HepG2 (cell line): ENCODE measurements around the gene TSHZ2. TPM values are rescaled to one million over a fixed set of nuclear protein-coding genes. Genes with fewer than 3 reads are reported as not detected.

Experiments used
- ATAC-seq: fragments of 200-7000 bp; cut with Tn5 transposase; 3 replicates; pipeline ENCODE4 v1.9.1; 2020; ENCODE audit warnings: mild to moderate bottlenecking, moderate library complexity
- BruUV-seq: library from RNA; stranded (reverse); fragments of 400-500 nt; replicated peaks from 2 replicates; lab custom pipeline; 2021; lab: Mats Ljungman, UMichigan
- CTCF ChIA-PET: fragments of 300-600 bp; formaldehyde crosslinking; extraction: SDS; loops from one replicate; lab custom pipeline; 2021; ENCODE audit warnings: low total read pairs, inconsistent platforms, low intra/inter-chr PET ratio; lab: Yijun Ruan, JAX
- POLR2A ChIA-PET: fragments of 350-600 bp; sonication (Branson Sonifier 250); formaldehyde crosslinking; loops from one replicate; lab custom pipeline; 2020; ENCODE audit warnings: antibody characterized with exemption, inconsistent platforms; lab: Yijun Ruan, JAX
- DNase-seq: peaks from one replicate; pipeline ENCODE4 v3.0.0-alpha.2; 2015; ENCODE audit warnings: low spot score
- FAIRE-seq: peaks from 3 replicates; lab custom pipeline; 2011; peaks lifted over from hg19 to GRCh38; lab: Jason Lieb, UNC
- H2AFZ ChIP-seq: one replicate; pipeline ENCODE4 v1.6.1; 2011; ENCODE audit warnings: low read length, inconsistent platforms
- H3K27ac ChIP-seq: fragments of 300-600 bp; 3 replicates; pipeline ENCODE4 v1.8.0; 2011; ENCODE audit warnings: mixed run types, mild to moderate bottlenecking, mixed read lengths, low read length, inconsistent platforms; ENCODE audit not compliant: insufficient read depth; ENCODE audit errors: extremely low read length
- H3K27me3 ChIP-seq, 2 experiments: fragments of 200-600 bp in 1 of 2; 2 replicates in 1 of 2; 3 replicates in 1 of 2; pipeline versions ENCODE4 v1.6.0 to v1.8.0; 2011; ENCODE audit warnings: low read length in 2 of 2, mild to moderate bottlenecking in 2 of 2, moderate library complexity in 2 of 2, inconsistent platforms in 1 of 2; ENCODE audit not compliant: insufficient read depth in 2 of 2, control insufficient read depth in 1 of 2
- H3K36me3 ChIP-seq, 2 experiments: fragments of 200-600 bp in 1 of 2; replicated peaks in 1 of 2; 2 replicates in 1 of 2; 3 replicates in 1 of 2; pipeline versions ENCODE4 v1.5.1 to v1.8.0; 2011; ENCODE audit warnings: low read length in 2 of 2, inconsistent platforms in 1 of 2; ENCODE audit not compliant: insufficient read depth in 2 of 2, control insufficient read depth in 1 of 2
- H3K4me1 ChIP-seq: 2 replicates; pipeline ENCODE4 v1.5.1; 2012; ENCODE audit warnings: low read length, inconsistent platforms; ENCODE audit not compliant: insufficient read depth
- H3K4me2 ChIP-seq: 2 replicates; pipeline ENCODE4 v1.6.0; 2011; ENCODE audit warnings: low read depth, low read length, inconsistent platforms
- H3K4me3 ChIP-seq, 3 experiments: fragments of 200-600 bp in 1 of 3; sonication (generic), shearing (Covaris generic) in 1 of 3; replicated peaks in 1 of 3; 2 replicates each; pipeline ENCODE4 v1.5.1; 2011 to 2016; ENCODE audit warnings: low read length in 3 of 3, inconsistent platforms in 2 of 3, low read depth in 2 of 3, mild to moderate bottlenecking in 2 of 3, control low read depth in 1 of 3, mixed read lengths in 1 of 3; ENCODE audit not compliant: insufficient read depth in 1 of 3
- H3K79me2 ChIP-seq: one replicate; pipeline ENCODE4 v1.6.1; 2011; ENCODE audit warnings: low read length, inconsistent platforms; ENCODE audit not compliant: insufficient read depth
- H3K9ac ChIP-seq: 2 replicates; pipeline ENCODE4 v1.6.0; 2011; ENCODE audit warnings: mild to moderate bottlenecking, low read depth, low read length, inconsistent platforms; ENCODE audit not compliant: insufficient read depth
- H3K9me3 ChIP-seq: 2 replicates; pipeline ENCODE4 v1.5.1; 2012; ENCODE audit warnings: mild to moderate bottlenecking, low read length
- H4K20me1 ChIP-seq: 2 replicates; pipeline ENCODE4 v1.6.0; 2011; ENCODE audit warnings: inconsistent platforms, mild to moderate bottlenecking, low read length, moderate library complexity; ENCODE audit not compliant: insufficient read depth
- HMG20B ChIP-seq: conservative IDR thresholded peaks from 2 replicates; pipeline ENCODE4 v1.6.1; 2016; ENCODE audit warnings: missing genetic modification reagents, missing compliant biosample characterization
- KDM2A ChIP-seq: sonication (generic); formaldehyde crosslinking; IDR thresholded peaks from 2 replicates; pipeline ENCODE4 v1.4.0; 2020; ENCODE audit warnings: low read depth, missing genetic modification reagents, borderline replicate concordance
- SMAD9 ChIP-seq: sonication (generic); formaldehyde crosslinking; IDR thresholded peaks from 2 replicates; pipeline ENCODE4 v1.5.1; 2020; ENCODE audit warnings: mild to moderate bottlenecking, missing genetic modification reagents
- YY1 ChIP-seq: IDR thresholded peaks from 2 replicates; pipeline ENCODE4 v1.6.1; 2011; ENCODE audit warnings: low read length, low read depth, moderate library complexity, mild to moderate bottlenecking; ENCODE audit not compliant: insufficient read depth, insufficient replicate concordance
- ZFP62 ChIP-seq: sonication (generic); formaldehyde crosslinking; IDR thresholded peaks from 2 replicates; pipeline ENCODE4 v1.4.0; 2020; ENCODE audit warnings: missing genetic modification reagents
- ZMYM2 ChIP-seq: sonication (generic); formaldehyde crosslinking; IDR thresholded peaks from 2 replicates; pipeline ENCODE4 v1.8.0; 2022; ENCODE audit warnings: mild to moderate bottlenecking, missing genetic modification reagents
- ZNF205 ChIP-seq: IDR thresholded peaks from 2 replicates; pipeline ENCODE4 v1.6.1; 2018; ENCODE audit warnings: missing biosample characterization, missing genetic modification reagents
- ZNF274 ChIP-seq: sonication (generic); formaldehyde crosslinking; IDR thresholded peaks from 2 replicates; pipeline ENCODE4 v1.5.1; 2020; ENCODE audit warnings: mild to moderate bottlenecking, missing genetic modification reagents
- ZNF350 ChIP-seq: sonication (generic); formaldehyde crosslinking; IDR thresholded peaks from 2 replicates; pipeline ENCODE4 v1.4.0; 2020; ENCODE audit warnings: mild to moderate bottlenecking, low read depth, missing genetic modification reagents, borderline replicate concordance
- ZNF574 ChIP-seq: sonication (generic); formaldehyde crosslinking; IDR thresholded peaks from 2 replicates; pipeline ENCODE4 v1.4.0; 2020; ENCODE audit warnings: missing genetic modification reagents
- ZNF577 ChIP-seq: sonication (generic); formaldehyde crosslinking; IDR thresholded peaks from 2 replicates; pipeline ENCODE4 v1.4.0; 2020; ENCODE audit warnings: mild to moderate bottlenecking, low read depth, missing genetic modification reagents, borderline replicate concordance
- WGBS: methylation state at CpG from one replicate; pipeline ENCODE4 v1.1.6; 2017; ENCODE audit warnings: low lambda C conversion rate; 5-methylcytosine and 5-hydroxymethylcytosine counted together
- in situ Hi-C: cut with HindIII; loops from 2 replicates; pipeline ENCODE4 v1.10.0; 2017; ENCODE audit warnings: low pct_unique_long_range_greater_than_20kb; ENCODE audit not compliant: extremely low pct_ligation_motif_present
- intact Hi-C: fragments of 100-400 bp; cut with micrococcal nuclease; formaldehyde crosslinking; loops from one replicate; pipeline ENCODE4 v1.10.0; 2022; ENCODE audit not compliant: unreplicated experiment
- polyA plus RNA-seq, 8 experiments: library from polyadenylated mRNA; depleted of rRNA in 3 of 8; stranded (reverse) in 7 of 8; unstranded in 1 of 8; fragments of >200 nt; fragmentation: Illumina TruSeq in 4 of 8; extraction: Trizol in 4 of 8; gene quantifications; 2 replicates each; pipeline versions ENCODE4 v1.2.1 to v1.2.3, GENCODE V29; 2011 to 2016; ENCODE audit warnings: low read depth in 4 of 8, missing spikeins in 1 of 8, mixed read lengths in 1 of 8; ENCODE audit not compliant: insufficient read depth in 1 of 8
- total RNA-seq, 5 experiments: library from RNA; depleted of rRNA; stranded (reverse); fragments of >200 nt; fragmentation: Illumina TruSeq; extraction: Trizol; gene quantifications; 2 replicates each; pipeline ENCODE4 v1.2.3, GENCODE V29; 2016; ENCODE audit warnings: low read depth in 1 of 5
- TF ChIP-seq, protein P1 (sequence below): sonication (generic); formaldehyde crosslinking; IDR thresholded peaks from 2 replicates; pipeline ENCODE4 v1.8.0; 2022; ENCODE audit warnings: mild to moderate bottlenecking, missing genetic modification reagents, moderate library complexity
- TF ChIP-seq, protein P2 (sequence below): sonication (generic); formaldehyde crosslinking; IDR thresholded peaks from 2 replicates; pipeline ENCODE4 v1.5.0; 2020; ENCODE audit warnings: missing genetic modification reagents
- TF ChIP-seq, protein P3 (sequence below): sonication (generic); formaldehyde crosslinking; IDR thresholded peaks from 2 replicates; pipeline ENCODE4 v1.5.0; 2020; ENCODE audit warnings: mild to moderate bottlenecking, low read depth, missing genetic modification reagents, borderline replicate concordance

The TSHZ2 gene
- total and polyA plus RNA-seq, 2 of the 13 experiments (the other 11 are each of a cell fraction or from before 2014, with no cell fraction given): 0.01 TPM; not detected in 1

DNA sequence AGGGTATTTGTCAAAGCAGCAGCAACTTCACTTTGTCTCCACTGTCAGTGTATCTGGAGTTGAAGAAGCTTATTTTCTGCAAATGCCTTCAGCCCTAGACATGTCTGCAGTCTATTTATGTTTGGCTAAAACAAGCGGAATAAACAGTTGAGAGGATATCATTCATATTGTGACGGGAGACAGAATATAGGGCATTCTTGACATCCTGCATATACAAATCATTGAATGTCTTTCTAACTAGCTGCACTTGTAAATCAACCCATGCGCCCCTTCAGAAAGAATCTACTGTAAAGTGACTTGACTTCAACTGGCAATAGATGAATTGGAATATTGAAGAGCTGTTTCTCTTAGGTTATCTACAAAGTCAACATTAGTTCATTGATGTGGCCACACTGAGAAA lies 258.9 kb downstream of the TSHZ2 start:
- H3K27ac ChIP-seq: no peak overlapping the region
- H3K9ac ChIP-seq: no peak overlapping the region
- ChIA-PET POLR2A (no interaction called here), CTCF (interaction anchor here (1.4 kb wide), 1 partner anchor 317 kb away, joined by 5 read pairs; no protein-coding TSS in a partner anchor)
- FAIRE-seq: no peak
- no peaks in the 10 kb centered on the region for H4K20me1 ChIP-seq
- in situ Hi-C loops (no loop called here), intact Hi-C loops (no loop called here)
- TF ChIP-seq ZNF577 (CRISPR knock-in tag) (no peak), ZNF205 (CRISPR knock-in tag) (no peak), SMAD9 (CRISPR knock-in tag) (no peak), KDM2A (no peak), ZNF274 (CRISPR knock-in tag) (no peak), HMG20B (CRISPR knock-in tag) (no peak), YY1 (no peak), ZNF350 (CRISPR knock-in tag) (no peak), ZFP62 (CRISPR knock-in tag) (no peak), ZMYM2 (CRISPR knock-in tag) (no peak), ZNF574 (CRISPR knock-in tag) (no peak)
- TF ChIP-seq, protein P1, sequence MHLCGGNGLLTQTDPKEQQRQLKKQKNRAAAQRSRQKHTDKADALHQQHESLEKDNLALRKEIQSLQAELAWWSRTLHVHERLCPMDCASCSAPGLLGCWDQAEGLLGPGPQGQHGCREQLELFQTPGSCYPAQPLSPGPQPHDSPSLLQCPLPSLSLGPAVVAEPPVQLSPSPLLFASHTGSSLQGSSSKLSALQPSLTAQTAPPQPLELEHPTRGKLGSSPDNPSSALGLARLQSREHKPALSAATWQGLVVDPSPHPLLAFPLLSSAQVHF (CRISPR knock-in tag): no peak
- TF ChIP-seq, protein P2, sequence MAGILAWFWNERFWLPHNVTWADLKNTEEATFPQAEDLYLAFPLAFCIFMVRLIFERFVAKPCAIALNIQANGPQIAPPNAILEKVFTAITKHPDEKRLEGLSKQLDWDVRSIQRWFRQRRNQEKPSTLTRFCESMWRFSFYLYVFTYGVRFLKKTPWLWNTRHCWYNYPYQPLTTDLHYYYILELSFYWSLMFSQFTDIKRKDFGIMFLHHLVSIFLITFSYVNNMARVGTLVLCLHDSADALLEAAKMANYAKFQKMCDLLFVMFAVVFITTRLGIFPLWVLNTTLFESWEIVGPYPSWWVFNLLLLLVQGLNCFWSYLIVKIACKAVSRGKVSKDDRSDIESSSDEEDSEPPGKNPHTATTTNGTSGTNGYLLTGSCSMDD (CRISPR knock-in tag): no peak
- TF ChIP-seq, protein P3, sequence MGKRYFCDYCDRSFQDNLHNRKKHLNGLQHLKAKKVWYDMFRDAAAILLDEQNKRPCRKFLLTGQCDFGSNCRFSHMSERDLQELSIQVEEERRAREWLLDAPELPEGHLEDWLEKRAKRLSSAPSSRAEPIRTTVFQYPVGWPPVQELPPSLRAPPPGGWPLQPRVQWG (CRISPR knock-in tag): no peak
- H3K4me1 ChIP-seq: no peaks in the 10 kb centered on the region
- H3K36me3 ChIP-seq: no peaks in the 10 kb centered on the region
- BruUV-seq: no TSS peak
- no peak for DNase-seq
- H3K4me2 ChIP-seq: no peak overlapping the region
- no peak overlapping the region for H3K4me3 ChIP-seq
- 16% methylated on average over 3 of the region's 3 CpGs for WGBS
- no peak for ATAC-seq
- no peaks in the 10 kb centered on the region for H3K79me2 ChIP-seq
- peaks cover 0 to 4% of the 10 kb centered on the region in 2 experiments; a peak in 1 of 5 replicates for H3K27me3 ChIP-seq
- no peak overlapping the region for H2AFZ ChIP-seq
- no peaks in the 10 kb centered on the region for H3K9me3 ChIP-seq
